ENCODE data around the gene ELMO1. TPM values are rescaled to one million over a fixed set of nuclear protein-coding genes. Genes with fewer than 3 reads are reported as not detected.
A peak's percentile ranks its signal among the peaks of the same experiment; 100 is the strongest.

Gene ELMO1
- total and polyA plus RNA-seq, 10 of the 15 experiments (the other 5 are each of a cell fraction or from before 2014, with no cell fraction given) = 22.6 to 85.9 (median 56.6) TPM

GRCh38 chr7:37027104-37027503 is 421.6 kb downstream of the ELMO1 start:
- no peak overlapping the region for H3K9ac ChIP-seq (ENCODE audit: control insufficient read depth, insufficient read depth, low read length)
- in situ Hi-C loops (cut with MboI) = no loop called here
- no peaks in the 10 kb centered on the region; a peak in 1 of 4 replicates for H3K36me3 ChIP-seq (ENCODE audit: control insufficient read depth in 2 of 2, insufficient read depth in 2 of 2, low read length in 1 of 2)
- BruUV-seq (replicated peaks) = no TSS peak
- H3K27ac ChIP-seq (ENCODE audit: control insufficient read depth, insufficient read depth) = no peak overlapping the region
- DNase-seq (ENCODE audit: low read depth, low spot score) (no peak), FAIRE-seq (no peak), ATAC-seq (peak; percentile 76)
- ChIA-PET SMC1A (ENCODE audit: uncharacterized antibody, unreplicated experiment) (interaction anchor here (0.5 to 6.0 kb wide), 18 partner anchors 12 to 1325 kb away, joined by 3 to 43 read pairs (median 5); no protein-coding TSS in a partner anchor), RAD21 (ENCODE audit: unreplicated experiment) (interaction anchor here (1.0 to 4.2 kb wide), 12 partner anchors 9 to 171 kb away, joined by 3 to 85 read pairs (median 4); no protein-coding TSS in a partner anchor), POLR2A (interaction anchor here (1.2 to 1.5 kb wide), 2 partner anchors 13 to 155 kb away, joined by 3 to 7 read pairs; no protein-coding TSS in a partner anchor), CTCF (interaction anchor here (0.7 to 4.0 kb wide), 12 partner anchors 9 to 173 kb away, joined by 3 to 64 read pairs (median 7); no protein-coding TSS in a partner anchor)
- no peak overlapping the region for H3K4me2 ChIP-seq (ENCODE audit: control insufficient read depth, insufficient read depth)
- H4K20me1 ChIP-seq (ENCODE audit: control insufficient read depth, insufficient read depth) = no peaks in the 10 kb centered on the region
- no peak overlapping the region for H2AFZ ChIP-seq (ENCODE audit: control insufficient read depth, low read depth, low read length)
- intact Hi-C loops (cut with micrococcal nuclease; ENCODE audit: unreplicated experiment) = no loop called here
- no peak overlapping the region for H3K4me3 ChIP-seq
- no peaks in the 10 kb centered on the region for H3K27me3 ChIP-seq (replicated peaks in 1 of 2; ENCODE audit: control insufficient read depth in 2 of 2, insufficient read depth in 2 of 2, low read length in 1 of 2)
- H3K79me2 ChIP-seq (ENCODE audit: control insufficient read depth, insufficient read depth, low read length) = no peaks in the 10 kb centered on the region
- H3K9me3 ChIP-seq (replicated peaks; ENCODE audit: control insufficient read depth, insufficient read depth, low read length) = no peaks in the 10 kb centered on the region
- no peaks in the 10 kb centered on the region for H3K4me1 ChIP-seq (ENCODE audit: control insufficient read depth, insufficient read depth, low read length)
- 55% methylated on average over 1 of the region's 1 CpG for WGBS (ENCODE audit: insufficient coverage, insufficient replicate concordance, low lambda C conversion rate, missing lambda C conversion rate)
- TF ChIP-seq RB1 (IDR thresholded peaks at IDR 0.05; ENCODE audit: borderline replicate concordance) = no peak
- no peak for TF ChIP-seq CBFB (IDR thresholded peaks at IDR 0.05; ENCODE audit: low read depth)
- TF ChIP-seq BACH1 (IDR thresholded peaks at IDR 0.05; ENCODE audit: borderline replicate concordance) = no peak
- TF ChIP-seq MTA2 (IDR thresholded peaks at IDR 0.05; ENCODE audit: low read depth) = no peak
- 0 out of 2 replicates have a peak, but pooled peaks have one; percentile 59 for TF ChIP-seq ZBED1 (IDR thresholded peaks at IDR 0.05; ENCODE audit: borderline replicate concordance)
- TF ChIP-seq HDAC2 (IDR thresholded peaks at IDR 0.05) = no peak
- no peak for TF ChIP-seq PAX5 (IDR thresholded peaks at IDR 0.05; ENCODE audit: borderline replicate concordance, low read depth, low read length)
- TF ChIP-seq SIX5 (IDR thresholded peaks at IDR 0.05; ENCODE audit: low read depth, low read length, severe bottlenecking) = no peak
- no peak for TF ChIP-seq ZNF24 (IDR thresholded peaks at IDR 0.05)
- TF ChIP-seq YBX1 (IDR thresholded peaks at IDR 0.05) = no peak
- TF ChIP-seq HCFC1 (IDR thresholded peaks at IDR 0.05; ENCODE audit: low read length) = no peak
- TF ChIP-seq USF1 (IDR thresholded peaks at IDR 0.05; ENCODE audit: borderline replicate concordance, extremely low read length, insufficient read depth, low read depth, low read length) = no peak
- TF ChIP-seq POLR2A (IDR thresholded peaks at IDR 0.05; ENCODE audit: low read depth, low read length) = no peak
- no peak for TF ChIP-seq E4F1 (IDR thresholded peaks at IDR 0.05; ENCODE audit: borderline replicate concordance, partially characterized antibody)
- no peak for TF ChIP-seq GATAD2B (conservative IDR thresholded peaks at IDR 0.05; ENCODE audit: low read depth)
- no peak for TF ChIP-seq ZNF217 (IDR thresholded peaks at IDR 0.05)
- TF ChIP-seq, protein P1, sequence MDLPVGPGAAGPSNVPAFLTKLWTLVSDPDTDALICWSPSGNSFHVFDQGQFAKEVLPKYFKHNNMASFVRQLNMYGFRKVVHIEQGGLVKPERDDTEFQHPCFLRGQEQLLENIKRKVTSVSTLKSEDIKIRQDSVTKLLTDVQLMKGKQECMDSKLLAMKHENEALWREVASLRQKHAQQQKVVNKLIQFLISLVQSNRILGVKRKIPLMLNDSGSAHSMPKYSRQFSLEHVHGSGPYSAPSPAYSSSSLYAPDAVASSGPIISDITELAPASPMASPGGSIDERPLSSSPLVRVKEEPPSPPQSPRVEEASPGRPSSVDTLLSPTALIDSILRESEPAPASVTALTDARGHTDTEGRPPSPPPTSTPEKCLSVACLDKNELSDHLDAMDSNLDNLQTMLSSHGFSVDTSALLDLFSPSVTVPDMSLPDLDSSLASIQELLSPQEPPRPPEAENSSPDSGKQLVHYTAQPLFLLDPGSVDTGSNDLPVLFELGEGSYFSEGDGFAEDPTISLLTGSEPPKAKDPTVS (IDR thresholded peaks at IDR 0.05; ENCODE audit: low read depth, low read length) = no peak
- TF ChIP-seq BCL3 (IDR thresholded peaks at IDR 0.05; ENCODE audit: borderline replicate concordance, insufficient read depth, low read depth, low read length, poor library complexity, severe bottlenecking) = no peak
- 0 out of 2 replicates have a peak, but pooled peaks have one; percentile 27 for TF ChIP-seq FOXM1 (IDR thresholded peaks at IDR 0.05; ENCODE audit: low read depth, low read length)
- TF ChIP-seq NFYA (IDR thresholded peaks at IDR 0.05; ENCODE audit: borderline replicate concordance, low read depth, low read length) = no peak
- TF ChIP-seq ASH2L (IDR thresholded peaks at IDR 0.05; ENCODE audit: borderline replicate concordance, low read depth) = no peak

All from GM12878 (cell line).